Activated CD8-positive, alpha-beta T cell treated with anti-CD3 and anti-CD28 coated beads for 36 hours (primary cell): ENCODE measurements around the gene FRMD4B. TPM values are rescaled to one million over a fixed set of nuclear protein-coding genes. Genes with fewer than 3 reads are reported as not detected.

ENCODE experiments used
- ATAC-seq: fragments of 200-7000 bp; cut with Tn5 transposase; one replicate; pipeline ENCODE4 v1.10.0; 2021; ENCODE audit warnings: mild to moderate bottlenecking, moderate library complexity
- CTCF ChIA-PET: fragments of 350-600 bp; sonication (Branson Sonifier 250); formaldehyde crosslinking; loops from one replicate; lab custom pipeline; 2021; ENCODE audit warnings: antibody characterized with exemption; lab: Charles Lee
- POLR2A ChIA-PET: fragments of 350-600 bp; sonication (Branson Sonifier 250); formaldehyde crosslinking; loops from one replicate; lab custom pipeline; 2021; ENCODE audit warnings: antibody characterized with exemption; lab: Charles Lee
- DNase-seq: peaks from one replicate; pipeline ENCODE4 v3.0.0-alpha.2; 2020
- H3K27ac Mint-ChIP-seq: one replicate; pipeline ENCODE4 v1.8.0; 2021; ENCODE audit warnings: mild to moderate bottlenecking, mixed read lengths
- H3K27me3 Mint-ChIP-seq: one replicate; pipeline ENCODE4 v1.8.0; 2021; ENCODE audit warnings: mixed read lengths
- H3K36me3 Mint-ChIP-seq: one replicate; pipeline ENCODE4 v1.8.0; 2021; ENCODE audit warnings: low read depth, mixed read lengths
- H3K4me1 Mint-ChIP-seq: one replicate; pipeline ENCODE4 v1.8.0; 2021; ENCODE audit warnings: low read depth, mixed read lengths
- H3K4me3 Mint-ChIP-seq: one replicate; pipeline ENCODE4 v1.8.0; 2021; ENCODE audit warnings: mild to moderate bottlenecking, moderate library complexity, mixed read lengths
- H3K9me3 Mint-ChIP-seq: one replicate; pipeline ENCODE4 v1.8.0; 2021; ENCODE audit warnings: mixed read lengths
- intact Hi-C: fragments of 100-400 bp; cut with micrococcal nuclease; formaldehyde crosslinking; loops from one replicate; pipeline ENCODE4 v1.10.0; 2022
- total RNA-seq, 2 experiments: library from RNA; stranded (reverse); gene quantifications; one replicate each; pipeline ENCODE4 v1.2.3, GENCODE V29; 2021
- TF ChIP-seq, protein P1 (sequence below): fragments of 200-600 bp; IDR thresholded peaks from one replicate; pipeline ENCODE4 v1.8.0; 2022; ENCODE audit warnings: antibody characterized with exemption, mild to moderate bottlenecking

FRMD4B gene
- total RNA-seq, 2 experiments from 2014 or later: 11.7 to 11.8 TPM

DNA sequence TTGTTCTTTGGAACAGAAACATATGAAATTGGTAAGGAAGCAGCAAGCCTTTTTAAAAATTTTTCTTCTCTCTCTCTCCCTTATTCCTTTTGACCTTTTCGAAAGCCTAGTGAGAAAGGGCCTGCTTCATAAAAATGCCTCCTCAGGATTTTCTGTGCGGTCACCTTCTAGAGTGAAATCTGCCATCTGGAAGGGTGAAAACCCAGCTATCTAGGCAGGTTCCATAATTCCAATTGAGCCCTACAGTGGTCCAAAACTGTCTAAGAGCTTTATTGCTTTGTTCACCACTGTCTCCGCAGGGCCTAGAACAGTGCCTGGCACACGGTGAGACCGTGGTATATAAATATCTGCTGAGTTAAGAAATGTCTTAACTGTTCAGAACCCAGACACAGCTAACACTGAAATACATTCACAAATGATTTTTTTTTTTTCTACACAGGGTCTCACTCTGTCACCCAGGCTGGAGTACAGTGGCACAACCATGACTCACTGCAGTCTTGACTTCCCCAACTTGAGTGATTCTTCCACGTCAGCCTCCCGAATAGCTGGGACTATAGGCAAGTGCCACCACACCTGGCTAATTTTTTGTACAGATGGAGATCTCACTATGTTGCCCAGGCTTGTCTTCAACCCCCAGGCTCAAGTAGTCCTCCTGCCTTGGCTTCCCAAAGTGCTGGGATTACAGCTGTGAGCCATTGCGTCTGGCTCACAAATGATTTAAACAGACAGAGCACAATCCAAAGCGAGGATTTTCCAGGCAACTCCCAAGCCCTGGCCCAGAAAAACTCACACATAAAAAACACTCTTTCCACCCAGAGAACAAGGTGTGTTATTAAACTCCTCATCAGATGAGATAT is 64.4 kb downstream of the FRMD4B start:
- H3K9me3 Mint-ChIP-seq: no peaks in the 10 kb centered on the region
- DNase-seq (no peak), ATAC-seq (no peak)
- intact Hi-C loops: loop anchor here (10.0 kb wide), 1 partner anchor 353 kb away; no protein-coding TSS in a partner anchor
- H3K4me1 Mint-ChIP-seq: peaks cover 24% of the 10 kb centered on the region
- ChIA-PET POLR2A (interaction anchor here (1.4 kb wide), 1 partner anchor 15 kb away, joined by 4 read pairs; no protein-coding TSS in a partner anchor), CTCF (interaction anchor here (0.6 to 9.4 kb wide), 9 partner anchors 9 to 202 kb away, joined by 3 to 66 read pairs (median 7); no protein-coding TSS in a partner anchor)
- no peaks in the 10 kb centered on the region for H3K36me3 Mint-ChIP-seq
- H3K4me3 Mint-ChIP-seq: no peak overlapping the region
- H3K27me3 Mint-ChIP-seq: no peaks in the 10 kb centered on the region
- TF ChIP-seq, protein P1, sequence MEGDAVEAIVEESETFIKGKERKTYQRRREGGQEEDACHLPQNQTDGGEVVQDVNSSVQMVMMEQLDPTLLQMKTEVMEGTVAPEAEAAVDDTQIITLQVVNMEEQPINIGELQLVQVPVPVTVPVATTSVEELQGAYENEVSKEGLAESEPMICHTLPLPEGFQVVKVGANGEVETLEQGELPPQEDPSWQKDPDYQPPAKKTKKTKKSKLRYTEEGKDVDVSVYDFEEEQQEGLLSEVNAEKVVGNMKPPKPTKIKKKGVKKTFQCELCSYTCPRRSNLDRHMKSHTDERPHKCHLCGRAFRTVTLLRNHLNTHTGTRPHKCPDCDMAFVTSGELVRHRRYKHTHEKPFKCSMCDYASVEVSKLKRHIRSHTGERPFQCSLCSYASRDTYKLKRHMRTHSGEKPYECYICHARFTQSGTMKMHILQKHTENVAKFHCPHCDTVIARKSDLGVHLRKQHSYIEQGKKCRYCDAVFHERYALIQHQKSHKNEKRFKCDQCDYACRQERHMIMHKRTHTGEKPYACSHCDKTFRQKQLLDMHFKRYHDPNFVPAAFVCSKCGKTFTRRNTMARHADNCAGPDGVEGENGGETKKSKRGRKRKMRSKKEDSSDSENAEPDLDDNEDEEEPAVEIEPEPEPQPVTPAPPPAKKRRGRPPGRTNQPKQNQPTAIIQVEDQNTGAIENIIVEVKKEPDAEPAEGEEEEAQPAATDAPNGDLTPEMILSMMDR: no peak
- no peak overlapping the region for H3K27ac Mint-ChIP-seq

GRCh38 chr3:69320871-69321271 is 65.0 kb downstream of the FRMD4B start:
- H3K27ac Mint-ChIP-seq: no peak overlapping the region
- POLR2A ChIA-PET: interaction anchor here (1.4 kb wide), 1 partner anchor 15 kb away, joined by 4 read pairs; no protein-coding TSS in a partner anchor
- no peak for DNase-seq
- no peaks in the 10 kb centered on the region for H3K36me3 Mint-ChIP-seq
- peaks cover 18% of the 10 kb centered on the region for H3K4me1 Mint-ChIP-seq
- H3K27me3 Mint-ChIP-seq: no peaks in the 10 kb centered on the region
- H3K9me3 Mint-ChIP-seq: no peaks in the 10 kb centered on the region
- TF ChIP-seq, protein P1: no peak
- no peak overlapping the region for H3K4me3 Mint-ChIP-seq
- CTCF ChIA-PET: interaction anchor here (0.8 to 9.4 kb wide), 5 partner anchors 8 to 199 kb away, joined by 3 to 66 read pairs (median 7); no protein-coding TSS in a partner anchor
- intact Hi-C loops: loop anchor here (10.0 kb wide), 1 partner anchor 354 kb away; no protein-coding TSS in a partner anchor
- no peak for ATAC-seq

- Mint-ChIP-seq H3K4me3 (no peak overlapping the region), H3K4me1 (peaks cover 7% of the 10 kb centered on the region), H3K36me3 (no peaks in the 10 kb centered on the region), H3K9me3 (no peaks in the 10 kb centered on the region), H3K27ac (no peak overlapping the region), H3K27me3 (no peaks in the 10 kb centered on the region)
- ChIA-PET CTCF (interaction anchor here (1.7 to 9.2 kb wide), 4 partner anchors 9 to 159 kb away, joined by 5 to 66 read pairs (median 6); no protein-coding TSS in a partner anchor), POLR2A (no interaction called here)
- TF ChIP-seq, protein P1: no peak
- DNase-seq (no peak), ATAC-seq (no peak)
- intact Hi-C loops: loop anchor here (10.0 kb wide), 1 partner anchor 355 kb away; no protein-coding TSS in a partner anchor
Observed at GRCh38 chr3:69319652-69320051, 66.2 kb downstream of the FRMD4B start.

DNA sequence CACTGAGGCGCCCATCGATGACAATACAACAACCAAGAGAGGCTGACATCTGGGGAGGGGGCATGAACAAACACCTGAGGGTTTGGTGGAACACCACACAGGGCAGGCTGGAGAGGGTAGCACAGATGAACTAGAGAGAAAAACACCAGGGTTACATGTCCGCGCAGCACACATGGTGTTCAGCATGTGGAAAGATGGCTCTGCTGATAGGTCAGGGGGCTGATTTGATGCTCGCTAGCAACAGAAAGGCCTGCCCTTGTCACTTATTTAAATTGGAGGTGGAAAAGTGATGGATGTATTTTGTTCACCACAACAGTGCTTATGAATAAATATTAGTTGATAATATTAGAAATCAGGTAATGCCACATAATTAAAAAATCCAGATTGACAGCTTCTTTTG is 67.5 kb downstream of the FRMD4B start:
- no peak overlapping the region for H3K27ac Mint-ChIP-seq
- H3K4me1 Mint-ChIP-seq: peaks cover 5% of the 10 kb centered on the region
- no peaks in the 10 kb centered on the region for H3K9me3 Mint-ChIP-seq
- ATAC-seq (no peak), DNase-seq (no peak)
- H3K27me3 Mint-ChIP-seq: no peaks in the 10 kb centered on the region
- no peak overlapping the region for H3K4me3 Mint-ChIP-seq
- POLR2A ChIA-PET: no interaction called here
- TF ChIP-seq, protein P1: no peak
- no peaks in the 10 kb centered on the region for H3K36me3 Mint-ChIP-seq
- intact Hi-C loops: no loop called here
- CTCF ChIA-PET: interaction anchor here (0.6 to 9.2 kb wide), 7 partner anchors 7 to 158 kb away, joined by 3 to 66 read pairs (median 5); no protein-coding TSS in a partner anchor
